HG02840 (cell line): Measurements from ENCODE around the gene COPE.

Experiments used
- ATAC-seq: cut with Tn5 transposase; IDR thresholded peaks from one replicate; pipeline ENCODE4 v1.9.1; 2021; ENCODE audit warnings: mild to moderate bottlenecking, moderate library complexity, moderate number of reproducible peaks; ENCODE audit not compliant: unreplicated experiment, low FRiP score

COPE gene

DNA sequence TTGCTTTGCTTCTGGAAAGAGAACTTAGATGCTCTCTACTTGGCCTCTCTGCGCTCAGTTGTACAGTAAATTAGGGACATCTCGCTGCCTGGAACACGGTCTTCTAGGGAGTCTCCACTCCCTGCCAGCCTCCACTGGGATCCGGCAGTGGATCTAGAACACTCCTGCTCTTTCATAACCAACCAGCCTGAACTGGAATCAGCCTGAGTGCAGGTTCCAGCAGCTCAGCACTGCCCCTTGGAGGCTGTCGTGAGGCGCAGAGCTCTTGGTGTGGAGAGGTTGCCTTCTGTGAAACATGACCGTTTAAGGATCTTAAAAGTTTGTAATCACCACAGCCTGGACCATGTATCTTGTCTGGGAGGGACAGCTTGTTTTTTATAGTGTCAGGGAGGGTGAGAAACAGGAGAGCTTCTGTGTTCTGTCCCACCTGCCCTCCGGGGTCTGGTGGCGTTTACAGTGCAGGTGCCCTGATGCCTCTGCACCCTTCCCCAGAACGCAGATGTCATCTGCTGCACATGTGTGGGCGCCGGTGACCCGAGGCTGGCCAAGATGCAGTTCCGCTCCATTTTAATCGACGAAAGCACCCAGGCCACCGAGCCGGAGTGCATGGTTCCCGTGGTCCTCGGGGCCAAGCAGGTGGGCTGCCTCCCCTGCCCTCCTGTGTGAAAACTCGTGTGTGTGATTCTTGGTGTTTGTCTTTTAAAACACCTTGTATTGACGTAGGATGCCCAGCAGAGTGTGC is 62.6 kb downstream of the COPE start:
- ATAC-seq = no peak

DNA sequence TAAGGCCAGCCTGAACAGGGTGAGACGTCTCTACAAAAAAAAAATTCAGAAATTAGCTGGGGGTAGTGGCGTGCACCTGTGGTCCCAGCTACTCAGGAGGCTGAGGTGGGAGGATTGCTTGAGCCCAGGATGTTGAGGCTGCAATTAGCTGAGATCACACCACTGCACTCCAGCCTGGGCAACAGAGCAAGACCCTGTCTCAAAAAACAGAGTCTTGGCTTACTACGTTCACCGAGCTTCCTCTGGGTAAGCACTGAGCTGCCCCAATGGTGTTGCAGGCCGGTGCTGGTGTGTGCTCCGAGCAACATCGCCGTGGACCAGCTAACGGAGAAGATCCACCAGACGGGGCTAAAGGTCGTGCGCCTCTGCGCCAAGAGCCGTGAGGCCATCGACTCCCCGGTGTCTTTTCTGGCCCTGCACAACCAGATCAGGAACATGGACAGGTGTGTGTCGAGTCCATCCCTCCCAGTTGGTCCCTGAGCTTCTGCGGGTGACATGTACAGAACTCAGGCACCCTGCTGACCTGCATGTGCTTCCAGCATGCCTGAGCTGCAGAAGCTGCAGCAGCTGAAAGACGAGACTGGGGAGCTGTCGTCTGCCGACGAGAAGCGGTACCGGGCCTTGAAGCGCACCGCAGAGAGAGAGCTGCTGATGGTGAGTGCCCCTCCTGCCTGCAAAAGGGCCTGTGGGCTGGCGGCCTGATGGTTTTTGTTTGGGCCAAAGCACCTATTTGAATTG is 63.4 kb downstream of the COPE start:
- ATAC-seq = no peak

DNA sequence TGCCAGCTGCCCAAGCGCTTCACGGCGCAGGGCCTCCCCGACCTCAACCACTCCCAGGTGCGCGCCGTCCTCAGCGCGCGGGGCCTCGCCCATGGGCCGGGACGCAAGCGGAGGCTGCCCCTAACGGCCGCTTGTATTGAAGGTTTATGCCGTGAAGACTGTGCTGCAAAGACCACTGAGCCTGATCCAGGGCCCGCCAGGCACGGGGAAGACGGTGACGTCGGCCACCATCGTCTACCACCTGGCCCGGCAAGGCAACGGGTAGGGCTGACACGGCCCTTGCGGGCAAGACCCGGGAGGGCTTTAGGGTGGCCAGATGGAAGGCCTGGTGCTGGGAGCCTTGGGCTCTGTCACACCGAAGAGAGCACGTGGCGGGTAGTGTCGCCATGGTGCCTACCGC is 64.2 kb downstream of the COPE start:
- ATAC-seq = no peak

DNA sequence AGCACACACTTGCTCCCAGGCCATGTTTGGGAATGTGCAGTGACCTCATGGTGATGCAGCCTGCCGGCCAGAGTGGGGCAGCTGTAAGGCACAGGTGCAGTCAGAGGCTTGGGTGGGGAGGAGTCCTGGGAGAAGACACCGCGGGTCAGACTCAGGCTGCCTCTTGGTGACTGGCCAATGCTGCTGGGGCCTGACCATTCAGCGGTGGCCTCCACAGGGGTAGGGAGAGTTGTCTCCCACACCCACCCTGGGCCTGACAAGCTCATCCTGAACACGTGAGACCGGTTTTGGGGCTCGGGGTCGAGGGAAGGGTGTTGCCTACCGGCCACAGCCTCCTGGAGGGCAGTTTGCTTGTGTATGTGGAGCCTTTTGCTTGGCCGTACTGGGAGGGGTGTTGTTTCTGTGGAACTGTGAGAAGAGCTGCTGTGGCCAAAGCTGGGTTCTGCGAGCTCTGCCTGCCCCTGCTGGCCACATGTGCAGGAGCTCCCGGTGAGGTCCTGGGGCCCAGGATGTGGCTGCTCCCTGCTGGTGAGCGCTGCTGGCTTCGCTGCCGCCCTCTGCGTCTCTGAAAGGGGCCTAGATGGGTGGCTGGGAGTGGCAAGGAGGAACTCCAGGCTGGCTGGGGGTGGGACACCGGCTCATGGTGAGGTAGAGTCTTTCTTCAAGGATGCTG is 65.3 kb downstream of the COPE start:
- ATAC-seq = no peak

DNA sequence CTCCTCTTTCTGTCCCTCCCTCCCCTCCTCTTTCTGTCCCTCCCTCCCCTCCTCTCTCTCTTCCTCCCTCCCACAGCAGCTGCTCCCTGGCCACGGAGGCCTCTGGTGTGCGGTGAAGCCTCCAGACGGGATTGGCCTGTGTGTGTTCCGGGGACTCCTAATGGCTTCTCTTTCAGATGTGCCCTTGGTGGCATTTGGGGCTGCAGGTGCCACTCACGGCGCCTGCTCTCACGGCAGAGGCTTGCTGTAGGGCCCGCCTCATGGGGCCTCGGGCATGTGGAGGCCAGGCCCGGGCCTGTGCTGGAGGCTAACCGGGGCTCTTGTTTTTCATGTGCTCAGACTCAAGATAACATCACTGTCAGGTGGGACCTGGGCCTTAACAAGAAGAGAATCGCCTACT is 66.5 kb downstream of the COPE start:
- no peak for ATAC-seq

DNA sequence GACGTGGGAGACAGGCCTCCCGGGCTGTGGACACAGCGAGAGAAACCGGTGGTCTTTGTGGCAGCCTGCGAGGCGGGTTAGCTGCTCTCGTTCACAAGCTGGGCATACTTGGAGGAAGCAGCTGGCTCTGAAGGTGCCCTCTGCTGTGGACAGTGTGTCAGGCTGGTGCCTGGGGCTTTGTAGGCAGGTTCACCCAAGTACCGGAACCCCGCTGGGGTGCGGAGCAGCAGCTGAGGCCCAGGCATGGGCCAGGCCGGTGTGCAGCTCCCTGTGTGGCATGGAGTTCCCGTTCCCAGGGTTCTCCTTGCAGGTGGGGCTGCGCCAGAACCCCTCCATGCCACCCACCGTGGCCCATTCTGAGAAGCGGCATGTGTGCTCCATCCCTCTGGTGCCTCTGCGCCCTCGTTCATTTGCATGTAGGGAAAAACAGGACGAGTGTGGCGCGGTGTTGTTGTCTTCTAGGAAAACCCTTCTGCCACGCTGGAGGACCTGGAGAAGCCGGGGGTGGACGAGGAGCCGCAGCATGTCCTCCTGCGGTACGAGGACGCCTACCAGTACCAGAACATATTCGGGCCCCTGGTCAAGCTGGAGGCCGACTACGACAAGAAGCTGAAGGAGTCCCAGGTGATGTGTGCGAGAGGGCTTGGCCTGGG is 67.4 kb downstream of the COPE start:
- ATAC-seq = no peak

DNA sequence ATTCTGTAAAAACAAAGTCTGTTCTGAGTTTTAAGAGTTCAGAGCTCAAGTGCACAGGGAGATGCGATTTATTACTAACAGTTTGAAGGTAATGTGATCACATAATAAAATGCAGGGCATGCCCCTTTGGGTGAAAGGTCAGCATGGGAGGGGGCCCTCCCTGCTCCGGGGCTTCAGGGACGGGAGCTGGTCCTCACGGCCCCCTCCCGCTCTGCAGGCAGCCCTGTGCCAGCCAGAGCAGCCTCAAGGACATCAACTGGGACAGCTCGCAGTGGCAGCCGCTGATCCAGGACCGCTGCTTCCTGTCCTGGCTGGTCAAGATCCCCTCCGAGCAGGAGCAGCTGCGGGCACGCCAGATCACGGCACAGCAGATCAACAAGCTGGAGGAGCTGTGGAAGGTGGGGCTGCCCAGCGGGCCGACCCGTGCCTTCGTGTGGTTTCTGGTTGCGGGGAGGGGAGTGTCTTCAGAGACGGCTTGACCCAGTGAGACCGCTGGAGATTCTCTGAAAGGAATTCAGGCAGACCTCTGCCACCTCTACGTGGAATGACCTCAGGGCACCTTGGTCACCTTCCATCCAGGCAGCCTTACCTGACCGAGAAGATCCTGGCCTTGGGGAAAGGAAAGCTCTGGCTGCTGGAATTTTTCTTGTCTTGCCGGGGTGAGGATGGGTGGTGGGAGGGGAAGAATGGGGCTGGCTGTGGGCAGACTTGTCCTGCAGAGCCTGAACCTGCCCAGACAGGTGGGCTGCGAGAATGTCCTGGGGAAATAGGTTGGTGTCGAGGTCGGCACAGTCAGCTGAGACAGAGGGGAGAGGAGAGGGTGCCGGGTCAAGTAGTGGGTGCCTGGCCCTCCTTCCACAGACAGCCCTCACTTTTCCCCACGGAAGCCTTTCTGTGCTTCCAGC is 68.5 kb downstream of the COPE start:
- no peak for ATAC-seq

DNA sequence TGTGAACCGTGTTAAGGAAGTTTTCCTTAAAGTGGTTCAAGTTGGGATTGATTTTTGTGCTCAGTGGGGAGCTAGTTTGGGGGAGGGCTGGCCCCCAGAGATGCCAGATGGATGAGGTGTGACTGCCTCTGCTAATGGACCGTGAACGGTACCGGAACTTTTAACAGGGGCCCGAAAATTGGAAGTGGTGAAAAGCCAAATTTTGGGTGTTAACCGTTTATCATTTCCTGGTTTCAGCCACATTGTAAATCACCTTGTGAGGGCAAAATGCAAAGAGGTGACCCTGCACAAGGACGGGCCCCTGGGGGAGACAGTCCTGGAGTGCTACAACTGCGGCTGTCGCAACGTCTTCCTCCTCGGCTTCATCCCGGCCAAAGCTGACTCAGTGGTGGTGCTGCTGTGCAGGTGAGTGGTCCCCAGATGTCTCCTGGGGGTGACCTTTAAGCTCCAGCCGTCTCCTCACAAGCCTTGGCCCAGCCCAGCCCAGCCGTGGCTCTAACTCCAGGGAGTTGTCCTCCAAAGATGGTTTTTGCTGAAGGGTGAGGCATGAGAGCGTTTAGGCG is 69.3 kb downstream of the COPE start:
- ATAC-seq = no peak
